Lower lobe of right lung (tissue), 2 donors: ENCODE data around the gene DEPDC5. TPM values are rescaled to one million over a fixed set of nuclear protein-coding genes. Genes with fewer than 3 reads are reported as not detected.

ENCODE experiments used
- ATAC-seq, 2 donors: fragments of 200-7000 bp; cut with Tn5 transposase; one replicate each; pipeline ENCODE4 v1.9.1; 2020 to 2022; ENCODE audit warnings: mild to moderate bottlenecking in 2 of 2, moderate library complexity in 2 of 2
- DNase-seq: peaks from one replicate; pipeline ENCODE4 v3.0.0-alpha.2; 2020
- H3K27ac ChIP-seq: fragments of 200-600 bp; one replicate; pipeline ENCODE4 v1.8.0; 2022
- H3K27me3 ChIP-seq: fragments of 200-600 bp; one replicate; pipeline ENCODE4 v1.8.0; 2022; ENCODE audit warnings: low read depth
- H3K36me3 ChIP-seq: fragments of 200-600 bp; one replicate; pipeline ENCODE4 v1.8.0; 2022; ENCODE audit warnings: mild to moderate bottlenecking
- H3K4me1 ChIP-seq: fragments of 200-600 bp; one replicate; pipeline ENCODE4 v1.8.0; 2022
- H3K4me3 ChIP-seq: fragments of 200-600 bp; one replicate; pipeline ENCODE4 v1.8.0; 2022; ENCODE audit warnings: mild to moderate bottlenecking
- H3K9me3 ChIP-seq: fragments of 200-600 bp; one replicate; pipeline ENCODE4 v1.8.0; 2022
- CTCF ChIP-seq: fragments of 200-600 bp; IDR thresholded peaks from one replicate; pipeline ENCODE4 v1.8.0; 2022; ENCODE audit warnings: antibody characterized with exemption, mild to moderate bottlenecking
- intact Hi-C: fragments of 100-400 bp; cut with DNase I; formaldehyde crosslinking; loops from one replicate; pipeline ENCODE4 v1.11.0; 2022
- total RNA-seq: library from RNA; stranded (reverse); fragmentation: NEBNext Ultra II Directional; extraction: Animal tissue kit (Norgen Biotek cat#: 25700); gene quantifications from one replicate; pipeline ENCODE4 v1.2.1, GENCODE V29; 2021
- donor health status: DM: no; HTN: yes; CAD: no; lungs with severe emphysema.

Gene DEPDC5
- total RNA-seq, 1 donor from 2014 or later: 29.0 TPM

DNA sequence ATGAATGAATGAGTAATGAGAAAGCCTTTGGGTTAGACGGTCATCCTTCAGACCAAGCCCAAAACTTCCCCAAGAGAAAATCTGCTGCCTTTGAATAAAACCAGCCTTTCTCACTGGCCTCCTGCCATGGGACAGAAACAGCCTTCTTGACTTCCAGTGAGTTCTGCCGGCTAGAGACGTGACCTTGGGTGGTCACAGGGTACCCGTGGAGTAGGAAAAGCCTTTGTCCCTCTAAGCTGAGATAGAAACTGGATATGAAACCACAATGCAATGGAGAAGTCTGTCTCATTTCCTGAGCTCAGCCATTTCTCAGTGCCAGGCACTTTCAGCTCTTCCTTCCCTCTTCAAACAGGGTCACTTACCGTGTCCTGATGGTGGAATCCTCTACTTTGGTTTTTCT, 169.3 kb downstream of the DEPDC5 start:
- Histone ChIP-seq H3K4me1 (peaks cover 22% of the 10 kb centered on the region), H3K27me3 (no peaks in the 10 kb centered on the region), H3K4me3 (no peak overlapping the region), H3K36me3 (no peaks in the 10 kb centered on the region), H3K9me3 (no peaks in the 10 kb centered on the region), H3K27ac (peak overlapping the region; percentile 32)
- intact Hi-C loops: no loop called here
- TF ChIP-seq CTCF: no peak
- peak; percentile 62 to 75 for ATAC-seq
- no peak for DNase-seq

DNA sequence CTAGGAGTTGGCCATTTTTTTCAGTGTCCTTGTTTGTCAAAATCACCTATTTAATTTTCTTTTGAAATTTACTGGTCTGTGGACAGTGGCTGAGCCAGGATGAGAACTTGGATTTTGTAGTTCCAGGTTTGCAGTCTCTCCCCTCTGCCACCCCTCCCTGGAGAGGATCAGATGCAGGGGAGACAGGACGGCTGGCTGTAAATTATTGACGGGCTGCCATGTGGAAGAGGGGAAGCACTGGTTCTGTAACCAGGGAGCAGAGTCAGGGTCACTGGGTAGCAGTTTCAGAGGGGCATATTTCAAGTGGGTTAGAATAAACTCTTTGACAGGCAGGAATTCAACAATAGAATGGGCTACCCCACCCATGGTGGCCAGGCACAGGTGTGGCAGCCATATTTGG, 169.9 kb downstream of the DEPDC5 start:
- Histone ChIP-seq H3K27ac (peak overlapping the region; percentile 32), H3K36me3 (no peaks in the 10 kb centered on the region), H3K4me3 (no peak overlapping the region), H3K4me1 (peaks cover 20% of the 10 kb centered on the region), H3K9me3 (no peaks in the 10 kb centered on the region), H3K27me3 (no peaks in the 10 kb centered on the region)
- no peak for ATAC-seq
- no peak for TF ChIP-seq CTCF
- DNase-seq: no peak
- intact Hi-C loops: no loop called here

DNA sequence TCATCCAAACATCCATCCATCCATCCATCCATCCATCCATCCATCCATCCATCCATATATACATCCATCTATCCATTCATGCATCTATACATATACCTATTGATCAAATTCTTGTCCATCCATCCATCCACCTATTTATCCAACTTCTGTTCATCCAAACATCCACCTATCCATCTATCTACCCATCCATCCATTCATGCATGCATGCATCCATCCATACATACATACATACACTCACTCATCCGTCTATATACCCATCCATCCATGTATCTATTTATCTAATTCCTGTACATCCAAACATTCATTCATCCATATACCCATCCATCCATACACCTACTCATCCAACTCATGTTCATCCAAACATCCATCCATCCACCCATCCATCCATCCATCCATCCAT, 171.2 kb downstream of the DEPDC5 start:
- Histone ChIP-seq H3K4me1 (peaks cover 16% of the 10 kb centered on the region), H3K9me3 (no peaks in the 10 kb centered on the region), H3K27ac (no peak overlapping the region), H3K4me3 (no peak overlapping the region), H3K27me3 (no peaks in the 10 kb centered on the region), H3K36me3 (no peaks in the 10 kb centered on the region)
- no peak for DNase-seq
- no peak for TF ChIP-seq CTCF
- ATAC-seq: no peak
- intact Hi-C loops: no loop called here

DNA sequence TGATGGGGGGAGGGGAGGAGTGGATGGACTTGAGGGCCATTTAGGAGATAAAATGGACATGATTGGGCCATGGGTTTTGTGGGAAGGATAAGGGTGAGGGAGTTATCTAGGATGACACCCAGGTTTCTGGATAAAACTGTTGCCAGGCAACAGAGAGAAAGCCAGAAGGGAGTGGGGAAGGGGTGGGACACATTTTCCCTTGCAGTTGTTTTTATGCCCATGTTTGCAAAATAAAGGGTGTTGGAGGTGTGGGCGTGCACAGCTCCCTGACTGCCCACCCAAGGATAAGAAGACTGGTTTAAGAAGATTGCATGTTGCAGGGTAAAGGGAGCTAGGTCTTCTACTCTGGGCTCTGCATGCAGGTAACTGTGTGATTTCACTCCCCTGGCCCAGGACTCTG, 172.2 kb downstream of the DEPDC5 start:
- no peak for DNase-seq

DNA sequence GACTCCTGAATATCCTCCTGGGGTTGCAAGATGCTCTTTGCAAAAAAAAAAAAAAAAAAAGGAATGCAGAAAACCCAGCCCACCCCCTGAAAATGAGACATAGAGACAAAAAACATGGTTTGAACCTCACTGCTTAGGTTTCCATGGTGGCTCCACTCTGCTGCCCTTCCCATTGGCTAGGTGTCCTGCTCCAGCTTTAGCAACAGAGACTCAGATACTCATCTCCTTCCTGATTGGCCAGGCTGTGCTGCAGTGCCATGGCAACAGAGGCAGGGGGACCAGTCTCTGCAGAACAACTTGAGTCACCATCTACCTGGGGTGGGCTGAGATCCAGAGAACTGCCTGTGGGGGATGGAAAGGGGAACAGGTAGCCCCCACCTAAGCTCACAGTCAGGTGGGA, 173.2 kb downstream of the DEPDC5 start:
- TF ChIP-seq CTCF: no peak
- intact Hi-C loops: no loop called here

More for the DNA sequence above, 172.2 kb downstream of the DEPDC5 start:
- ATAC-seq: no peak
- no peak overlapping the region for H3K27ac ChIP-seq
- H3K27me3 ChIP-seq: no peaks in the 10 kb centered on the region
- H3K9me3 ChIP-seq: no peaks in the 10 kb centered on the region
- intact Hi-C loops: no loop called here
- peaks cover 16% of the 10 kb centered on the region for H3K4me1 ChIP-seq
- H3K36me3 ChIP-seq: no peaks in the 10 kb centered on the region
- TF ChIP-seq CTCF: no peak
- H3K4me3 ChIP-seq: no peak overlapping the region

DNA sequence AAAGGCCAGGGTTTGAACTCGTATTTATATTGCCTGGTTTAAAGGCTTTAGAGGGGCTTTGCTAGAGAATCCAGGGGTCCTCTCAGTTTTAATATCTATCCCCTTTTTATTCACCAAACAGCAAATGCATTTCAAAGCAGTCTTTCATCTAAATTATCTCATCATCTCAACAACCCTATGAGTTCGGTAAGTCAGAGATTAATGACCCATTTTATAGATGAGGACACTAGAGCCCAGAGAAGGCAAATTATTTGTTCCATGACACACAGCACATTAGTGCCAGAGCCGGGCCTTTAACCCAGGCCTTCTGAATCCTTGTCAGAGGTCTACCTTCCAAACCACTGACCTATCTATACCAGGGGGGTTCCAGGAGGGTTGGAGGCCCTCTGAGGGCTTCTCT, 173.7 kb downstream of the DEPDC5 start:
- Histone ChIP-seq H3K27me3 (no peaks in the 10 kb centered on the region), H3K36me3 (no peaks in the 10 kb centered on the region), H3K4me3 (no peak overlapping the region), H3K9me3 (no peaks in the 10 kb centered on the region), H3K27ac (no peak overlapping the region), H3K4me1 (peaks cover 3% of the 10 kb centered on the region)
- DNase-seq: no peak
- no peak for TF ChIP-seq CTCF
- no peak for ATAC-seq
- intact Hi-C loops: no loop called here

More for the DNA sequence above, 173.2 kb downstream of the DEPDC5 start:
- Histone ChIP-seq H3K4me1 (peaks cover 9% of the 10 kb centered on the region), H3K27ac (no peak overlapping the region), H3K9me3 (no peaks in the 10 kb centered on the region), H3K27me3 (no peaks in the 10 kb centered on the region), H3K36me3 (no peaks in the 10 kb centered on the region), H3K4me3 (no peak overlapping the region)
- ATAC-seq (no peak), DNase-seq (no peak)
